ENCODE results near the gene USP34. TPM values are rescaled to one million over a fixed set of nuclear protein-coding genes. Genes with fewer than 3 reads are reported as not detected.

Gene USP34
- total and polyA plus RNA-seq, 2 of the 4 experiments (the other 2 are of a cell fraction): 34.7 to 128 TPM

DNA sequence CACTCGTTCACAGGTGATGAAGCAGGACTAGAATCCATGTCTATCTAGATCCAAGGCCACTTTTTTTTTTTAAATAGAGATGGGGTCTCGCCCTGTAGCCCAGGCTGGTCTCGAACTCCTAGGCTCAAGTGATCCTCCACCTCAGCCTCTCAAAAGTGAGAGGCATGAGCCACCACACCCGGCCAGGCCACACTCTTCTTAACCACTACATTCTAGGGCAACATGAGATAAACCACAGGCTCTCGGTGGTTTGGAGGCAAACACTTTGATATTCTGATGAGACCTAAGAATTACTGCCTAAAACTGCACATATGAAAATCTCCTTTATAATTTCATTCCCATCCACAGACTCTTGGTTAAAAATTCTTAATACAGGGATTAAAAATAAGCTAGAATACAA is 51.8 kb downstream of the USP34 start:
- peaks cover 7% of the 10 kb centered on the region; the same call in 1 of the 2 replicates for H3K36me3 ChIP-seq (ENCODE audit: control insufficient read depth, insufficient read depth, low read length)
- H3K9me1 ChIP-seq (ENCODE audit: insufficient read depth, low read length): peaks cover 6% of the 10 kb centered on the region
- H2AK9ac ChIP-seq (replicated peaks; ENCODE audit: low read depth, low read length, poor library complexity): no peak overlapping the region
- intact Hi-C loops (cut with micrococcal nuclease) (no loop called here), in situ Hi-C loops (cut with MboI; ENCODE audit: low sequenced_read_pairs) (no loop called here), dilution Hi-C loops (cut with HindIII; ENCODE audit: low sequenced_read_pairs, unreplicated experiment) (no loop called here)
- no peak overlapping the region for H3K14ac ChIP-seq (replicated peaks; ENCODE audit: low read depth, low read length)
- DNase-seq (no peak), ATAC-seq (ENCODE audit: low read depth) (no peak)
- ChIA-PET POLR2A (ENCODE audit: unreplicated experiment) (no interaction called here), CTCF (no interaction called here)
- no peak overlapping the region for H2AK5ac ChIP-seq (ENCODE audit: low read depth, low read length)
- no peaks in the 10 kb centered on the region for H3K27me3 ChIP-seq (ENCODE audit: control insufficient read depth, insufficient read depth, low read length)
- peaks cover 28 to 73% of the 10 kb centered on the region in 2 experiments for H3K79me1 ChIP-seq (ENCODE audit: low read depth in 1 of 2, low read length in 2 of 2)
- H2BK20ac ChIP-seq (ENCODE audit: low read depth, low read length): no peak overlapping the region
- no peak overlapping the region for H3K9ac ChIP-seq (ENCODE audit: low read depth, low read length)
- no peak overlapping the region for H3K4me3 ChIP-seq (ENCODE audit: insufficient read depth, low read depth, low read length)
- whole genome bisulfite sequencing, 2 experiments (ENCODE audit: extremely low coverage in 2 of 2, insufficient read length in 1 of 2): 100% methylated on average over 1 of the region's 5 CpGs; no CpG with 5 or more reads in 1 of the 2 experiments
- no peak overlapping the region for H2BK5ac ChIP-seq (ENCODE audit: low read depth, low read length, poor library complexity, severe bottlenecking)
- H4K8ac ChIP-seq (ENCODE audit: low read depth in 2 of 2, low read length in 2 of 2): no peak overlapping the region
- H3K9me3 ChIP-seq (ENCODE audit: control insufficient read depth, insufficient read depth, low read length): no peaks in the 10 kb centered on the region
- H2BK120ac ChIP-seq (ENCODE audit: low read depth, low read length): no peak overlapping the region
- H3K56ac ChIP-seq (ENCODE audit: extremely low read depth, insufficient read depth, low read length): no peak overlapping the region
- no peak overlapping the region for H4K91ac ChIP-seq (ENCODE audit: insufficient read depth, low read depth, low read length)
- peaks cover 38% of the 10 kb centered on the region for H4K20me1 ChIP-seq (ENCODE audit: insufficient read depth, low read length)
- no peak overlapping the region for H3K4ac ChIP-seq (ENCODE audit: low read depth, low read length)
- H2AFZ ChIP-seq (replicated peaks; ENCODE audit: low read length, poor library complexity): no peak overlapping the region
- no peak overlapping the region for H3K18ac ChIP-seq (ENCODE audit: low read depth, low read length)
- TF ChIP-seq BHLHE40 (IDR thresholded peaks at IDR 0.05; ENCODE audit: low read depth, low read length) (no peak), CHD1 (IDR thresholded peaks at IDR 0.05; ENCODE audit: low read depth, low read length) (no peak), MAZ (IDR thresholded peaks at IDR 0.05; ENCODE audit: borderline replicate concordance, low read depth, low read length) (no peak), NFE2L2 (IDR thresholded peaks at IDR 0.05; ENCODE audit: low read depth, low read length) (no peak), MAFK (IDR thresholded peaks at IDR 0.05; ENCODE audit: low read depth, low read length) (no peak), RAD21 (IDR thresholded peaks at IDR 0.05; ENCODE audit: low read length) (no peak), SMC3 (IDR thresholded peaks at IDR 0.05; ENCODE audit: low read depth, low read length) (no peak), RCOR1 (IDR thresholded peaks at IDR 0.05; ENCODE audit: insufficient replicate concordance, low read length) (no peak)
- TF ChIP-seq, protein P1, sequence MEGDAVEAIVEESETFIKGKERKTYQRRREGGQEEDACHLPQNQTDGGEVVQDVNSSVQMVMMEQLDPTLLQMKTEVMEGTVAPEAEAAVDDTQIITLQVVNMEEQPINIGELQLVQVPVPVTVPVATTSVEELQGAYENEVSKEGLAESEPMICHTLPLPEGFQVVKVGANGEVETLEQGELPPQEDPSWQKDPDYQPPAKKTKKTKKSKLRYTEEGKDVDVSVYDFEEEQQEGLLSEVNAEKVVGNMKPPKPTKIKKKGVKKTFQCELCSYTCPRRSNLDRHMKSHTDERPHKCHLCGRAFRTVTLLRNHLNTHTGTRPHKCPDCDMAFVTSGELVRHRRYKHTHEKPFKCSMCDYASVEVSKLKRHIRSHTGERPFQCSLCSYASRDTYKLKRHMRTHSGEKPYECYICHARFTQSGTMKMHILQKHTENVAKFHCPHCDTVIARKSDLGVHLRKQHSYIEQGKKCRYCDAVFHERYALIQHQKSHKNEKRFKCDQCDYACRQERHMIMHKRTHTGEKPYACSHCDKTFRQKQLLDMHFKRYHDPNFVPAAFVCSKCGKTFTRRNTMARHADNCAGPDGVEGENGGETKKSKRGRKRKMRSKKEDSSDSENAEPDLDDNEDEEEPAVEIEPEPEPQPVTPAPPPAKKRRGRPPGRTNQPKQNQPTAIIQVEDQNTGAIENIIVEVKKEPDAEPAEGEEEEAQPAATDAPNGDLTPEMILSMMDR (conservative IDR thresholded peaks at IDR 0.05; ENCODE audit: low read depth, low read length): no peak
- H2BK15ac ChIP-seq (ENCODE audit: low read depth, low read length): no peak overlapping the region
- H3K4me2 ChIP-seq (ENCODE audit: low read depth, low read length): no peak overlapping the region
- no peak overlapping the region for H3K23ac ChIP-seq (ENCODE audit: low read depth, low read length)
- BruUV-seq (replicated peaks): no TSS peak
- no peak overlapping the region for H3K27ac ChIP-seq (ENCODE audit: insufficient read depth, low read length)
- peaks cover 4% of the 10 kb centered on the region; the same call in 1 of the 2 replicates for H3K4me1 ChIP-seq (ENCODE audit: control insufficient read depth, insufficient read depth, low read length)
- no peak overlapping the region for H4K5ac ChIP-seq (ENCODE audit: low read depth, low read length)

All from IMR-90 (cell line).